ENCODE results near the gene ETFDH. TPM values are rescaled to one million over a fixed set of nuclear protein-coding genes. Genes with fewer than 3 reads are reported as not detected.

The ETFDH gene
- total RNA-seq, 3 donors from 2014 or later (not counting 1 experiment from before 2014, with no cell fraction given) = 20.3 to 36.7 (median 22.2) TPM

GRCh38 chr4:158726633-158727032, 54.5 kb downstream of the ETFDH start:
- H3K27ac Mint-ChIP-seq = no peak overlapping the region

GRCh38 chr4:158728236-158728635, 56.1 kb downstream of the ETFDH start:
- Mint-ChIP-seq H3K4me1 (peaks cover 5 to 12% of the 10 kb centered on the region in 2 donors), H3K9me3 (no peaks in the 10 kb centered on the region), H3K36me3 (no peaks in the 10 kb centered on the region), H3K4me3 (no peak overlapping the region), H3K27me3 (ENCODE audit: low read depth in 2 of 2) (peaks cover 45% of the 10 kb centered on the region in 2 donors), H3K27ac (no peak overlapping the region)
- no peak for TF ChIP-seq CTCF (IDR thresholded peaks at IDR 0.05)
- 90% methylated on average over 1 of the region's 1 CpG for WGBS (ENCODE audit: insufficient coverage)
- Histone ChIP-seq H3K4me3 (ENCODE audit: low read length) (no peak overlapping the region), H3K4me1 (ENCODE audit: control insufficient read depth, insufficient read depth, low read length) (peaks cover 8% of the 10 kb centered on the region), H3K36me3 (ENCODE audit: control insufficient read depth, insufficient read depth, low read length) (no peaks in the 10 kb centered on the region), H3K27ac (ENCODE audit: low read length) (no peak overlapping the region), H3K27me3 (ENCODE audit: control insufficient read depth, insufficient read depth, low read length) (peaks cover 15% of the 10 kb centered on the region), H3K9me3 (ENCODE audit: control insufficient read depth, insufficient read depth, low read length) (no peaks in the 10 kb centered on the region)
- no peak for ATAC-seq
- intact Hi-C loops (cut with micrococcal nuclease) = no loop called here
- no peak for DNase-seq

More at GRCh38 chr4:158726633-158727032, 54.5 kb downstream of the ETFDH start:
- H3K27ac ChIP-seq (ENCODE audit: low read length) = no peak overlapping the region
- H3K4me1 ChIP-seq (ENCODE audit: control insufficient read depth, insufficient read depth, low read length) = peaks cover 16% of the 10 kb centered on the region
- H3K36me3 ChIP-seq (ENCODE audit: control insufficient read depth, insufficient read depth, low read length) = no peaks in the 10 kb centered on the region
- ATAC-seq (no peak), DNase-seq (no peak)
- intact Hi-C loops (cut with micrococcal nuclease) = no loop called here
- H3K4me3 ChIP-seq (ENCODE audit: low read length) = no peak overlapping the region
- Mint-ChIP-seq H3K27me3 (ENCODE audit: low read depth in 2 of 2) (peaks cover 33 to 36% of the 10 kb centered on the region in 2 donors), H3K4me3 (peak overlapping the region; percentile 4), H3K9me3 (no peaks in the 10 kb centered on the region), H3K36me3 (no peaks in the 10 kb centered on the region), H3K4me1 (peaks cover 21 to 26% of the 10 kb centered on the region in 2 donors)
- no peaks in the 10 kb centered on the region for H3K9me3 ChIP-seq (ENCODE audit: control insufficient read depth, insufficient read depth, low read length)
- 94% methylated on average over 6 of the region's 6 CpGs for WGBS (ENCODE audit: insufficient coverage)
- H3K27me3 ChIP-seq (ENCODE audit: control insufficient read depth, insufficient read depth, low read length) = peaks cover 15% of the 10 kb centered on the region
- TF ChIP-seq CTCF (IDR thresholded peaks at IDR 0.05) = no peak

GRCh38 chr4:158729716-158730559, 57.8 kb downstream of the ETFDH start:
- TF ChIP-seq CTCF (IDR thresholded peaks at IDR 0.05) = peak; percentile 81
- H3K27me3 Mint-ChIP-seq (ENCODE audit: low read depth in 2 of 2) = peaks cover 45% of the 10 kb centered on the region in 2 donors

More at GRCh38 chr4:158729716-158730559, 57.8 kb downstream of the ETFDH start:
- Mint-ChIP-seq H3K36me3 (no peaks in the 10 kb centered on the region), H3K27ac (no peak overlapping the region), H3K4me1 (peaks cover 0 to 5% of the 10 kb centered on the region in 2 donors), H3K4me3 (no peak overlapping the region), H3K9me3 (no peaks in the 10 kb centered on the region)
- H3K4me3 ChIP-seq (ENCODE audit: low read length) = no peak overlapping the region
- no peaks in the 10 kb centered on the region for H3K4me1 ChIP-seq (ENCODE audit: control insufficient read depth, insufficient read depth, low read length)
- H3K36me3 ChIP-seq (ENCODE audit: control insufficient read depth, insufficient read depth, low read length) = no peaks in the 10 kb centered on the region
- H3K9me3 ChIP-seq (ENCODE audit: control insufficient read depth, insufficient read depth, low read length) = no peaks in the 10 kb centered on the region
- peaks cover 15% of the 10 kb centered on the region for H3K27me3 ChIP-seq (ENCODE audit: control insufficient read depth, insufficient read depth, low read length)
- ATAC-seq (peak; percentile 84 to 92 (median 90)), DNase-seq (peak; percentile 40 to 77)
- H3K27ac ChIP-seq (ENCODE audit: low read length) = no peak overlapping the region
- intact Hi-C loops (cut with micrococcal nuclease) = loop anchor here (1.0 kb wide), 3 partner anchors 120 to 473 kb away; no protein-coding TSS in a partner anchor
- WGBS (ENCODE audit: insufficient coverage) = 23% methylated on average over 5 of the region's 5 CpGs

Data from natural killer cell (primary cell).